ENCODE data around the gene SLCO6A1.

The SLCO6A1 gene

GRCh38 chr5:102388235-102388634 lies 110.6 kb downstream of the SLCO6A1 start:
- Histone ChIP-seq H3F3A (ENCODE audit: insufficient read depth) (no peaks in the 10 kb centered on the region), H3K4me3 (ENCODE audit: insufficient read depth, low read length, poor library complexity, severe bottlenecking) (no peak overlapping the region), H3K9ac (ENCODE audit: low read length) (no peak overlapping the region), H3K27me3 (ENCODE audit: low read length) (no peaks in the 10 kb centered on the region), H3K9me3 (ENCODE audit: insufficient read depth, low read length) (no peaks in the 10 kb centered on the region), H3K36me3 (ENCODE audit: low read length) (no peaks in the 10 kb centered on the region), H3K27ac (ENCODE audit: low read depth, low read length) (no peak overlapping the region), H4K20me1 (ENCODE audit: low read depth, low read length) (no peaks in the 10 kb centered on the region), H3K79me2 (ENCODE audit: insufficient read depth, low read length) (no peaks in the 10 kb centered on the region), H3K4me2 (ENCODE audit: low read depth, low read length, poor library complexity, severe bottlenecking) (no peak overlapping the region), H3K9me2 (replicated peaks; ENCODE audit: insufficient read depth, low read length) (no peaks in the 10 kb centered on the region), H2AFZ (ENCODE audit: low read depth, low read length, severe bottlenecking) (no peak overlapping the region)
- TF ChIP-seq, protein P1, sequence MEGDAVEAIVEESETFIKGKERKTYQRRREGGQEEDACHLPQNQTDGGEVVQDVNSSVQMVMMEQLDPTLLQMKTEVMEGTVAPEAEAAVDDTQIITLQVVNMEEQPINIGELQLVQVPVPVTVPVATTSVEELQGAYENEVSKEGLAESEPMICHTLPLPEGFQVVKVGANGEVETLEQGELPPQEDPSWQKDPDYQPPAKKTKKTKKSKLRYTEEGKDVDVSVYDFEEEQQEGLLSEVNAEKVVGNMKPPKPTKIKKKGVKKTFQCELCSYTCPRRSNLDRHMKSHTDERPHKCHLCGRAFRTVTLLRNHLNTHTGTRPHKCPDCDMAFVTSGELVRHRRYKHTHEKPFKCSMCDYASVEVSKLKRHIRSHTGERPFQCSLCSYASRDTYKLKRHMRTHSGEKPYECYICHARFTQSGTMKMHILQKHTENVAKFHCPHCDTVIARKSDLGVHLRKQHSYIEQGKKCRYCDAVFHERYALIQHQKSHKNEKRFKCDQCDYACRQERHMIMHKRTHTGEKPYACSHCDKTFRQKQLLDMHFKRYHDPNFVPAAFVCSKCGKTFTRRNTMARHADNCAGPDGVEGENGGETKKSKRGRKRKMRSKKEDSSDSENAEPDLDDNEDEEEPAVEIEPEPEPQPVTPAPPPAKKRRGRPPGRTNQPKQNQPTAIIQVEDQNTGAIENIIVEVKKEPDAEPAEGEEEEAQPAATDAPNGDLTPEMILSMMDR (IDR thresholded peaks at IDR 0.05; ENCODE audit: insufficient read depth, low read length, poor library complexity, severe bottlenecking) = no peak
- no peak for TF ChIP-seq EZH2phosphoT487 (conservative IDR thresholded peaks at IDR 0.05; ENCODE audit: low read length)

- H3F3A ChIP-seq (ENCODE audit: insufficient read depth) = no peaks in the 10 kb centered on the region
- H3K36me3 ChIP-seq (ENCODE audit: low read length) = no peaks in the 10 kb centered on the region
- no peaks in the 10 kb centered on the region for H3K27me3 ChIP-seq (ENCODE audit: low read length)
- H4K20me1 ChIP-seq (ENCODE audit: low read depth, low read length) = no peaks in the 10 kb centered on the region
- no peak overlapping the region for H3K4me3 ChIP-seq (ENCODE audit: insufficient read depth, low read length, poor library complexity, severe bottlenecking)
- H2AFZ ChIP-seq (ENCODE audit: low read depth, low read length, severe bottlenecking) = no peak overlapping the region
- no peak overlapping the region for H3K9ac ChIP-seq (ENCODE audit: low read length)
- TF ChIP-seq, protein P1 (IDR thresholded peaks at IDR 0.05; ENCODE audit: insufficient read depth, low read length, poor library complexity, severe bottlenecking) = no peak
- no peak for TF ChIP-seq EZH2phosphoT487 (conservative IDR thresholded peaks at IDR 0.05; ENCODE audit: low read length)
- no peaks in the 10 kb centered on the region for H3K79me2 ChIP-seq (ENCODE audit: insufficient read depth, low read length)
- no peak overlapping the region for H3K4me2 ChIP-seq (ENCODE audit: low read depth, low read length, poor library complexity, severe bottlenecking)
- 0 out of 2 replicates have a peak, but pooled peaks cover 2% of the 10 kb centered on the region for H3K9me2 ChIP-seq (replicated peaks; ENCODE audit: insufficient read depth, low read length)
- no peak overlapping the region for H3K27ac ChIP-seq (ENCODE audit: low read depth, low read length)
- H3K9me3 ChIP-seq (ENCODE audit: insufficient read depth, low read length) = no peaks in the 10 kb centered on the region
These were observed 113.4 kb downstream of the SLCO6A1 start for GRCh38 chr5:102385365-102385764.

DNA sequence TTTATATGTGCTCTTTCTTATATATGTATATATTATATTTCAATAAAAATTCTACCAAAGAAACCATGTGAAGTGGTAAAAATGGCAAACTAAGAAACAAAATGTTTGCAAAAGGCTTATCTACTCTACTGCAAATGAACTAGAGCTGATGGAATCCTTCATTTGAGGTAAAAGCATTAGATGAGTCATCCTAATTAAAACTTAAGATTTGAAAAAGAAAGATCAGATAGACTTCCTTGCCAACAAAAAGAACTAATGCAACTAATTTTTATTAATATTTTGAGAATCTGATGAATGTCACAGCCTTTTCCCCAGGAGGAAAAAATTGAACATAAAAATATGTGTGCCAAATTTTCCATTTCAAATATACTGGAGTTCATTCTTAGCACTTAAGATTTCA lies 118.6 kb downstream of the SLCO6A1 start:
- no peaks in the 10 kb centered on the region for H4K20me1 ChIP-seq (ENCODE audit: low read depth, low read length)
- no peak overlapping the region for H3K4me3 ChIP-seq (ENCODE audit: insufficient read depth, low read length, poor library complexity, severe bottlenecking)
- no peaks in the 10 kb centered on the region for H3F3A ChIP-seq (ENCODE audit: insufficient read depth)
- H3K9me3 ChIP-seq (ENCODE audit: insufficient read depth, low read length) = no peaks in the 10 kb centered on the region
- no peaks in the 10 kb centered on the region for H3K36me3 ChIP-seq (ENCODE audit: low read length)
- no peaks in the 10 kb centered on the region for H3K27me3 ChIP-seq (ENCODE audit: low read length)
- no peaks in the 10 kb centered on the region for H3K79me2 ChIP-seq (ENCODE audit: insufficient read depth, low read length)
- TF ChIP-seq EZH2phosphoT487 (conservative IDR thresholded peaks at IDR 0.05; ENCODE audit: low read length) = no peak
- TF ChIP-seq, protein P1 (IDR thresholded peaks at IDR 0.05; ENCODE audit: insufficient read depth, low read length, poor library complexity, severe bottlenecking) = no peak
- no peak overlapping the region for H2AFZ ChIP-seq (ENCODE audit: low read depth, low read length, severe bottlenecking)
- H3K9ac ChIP-seq (ENCODE audit: low read length) = no peak overlapping the region
- H3K4me2 ChIP-seq (ENCODE audit: low read depth, low read length, poor library complexity, severe bottlenecking) = no peak overlapping the region
- H3K27ac ChIP-seq (ENCODE audit: low read depth, low read length) = no peak overlapping the region
- H3K9me2 ChIP-seq (replicated peaks; ENCODE audit: insufficient read depth, low read length) = 0 out of 2 replicates have a peak, but pooled peaks cover 4% of the 10 kb centered on the region

All from SU-DHL-6 (cell line).